ENCODE data around the gene SLC40A1.

The SLC40A1 gene

DNA sequence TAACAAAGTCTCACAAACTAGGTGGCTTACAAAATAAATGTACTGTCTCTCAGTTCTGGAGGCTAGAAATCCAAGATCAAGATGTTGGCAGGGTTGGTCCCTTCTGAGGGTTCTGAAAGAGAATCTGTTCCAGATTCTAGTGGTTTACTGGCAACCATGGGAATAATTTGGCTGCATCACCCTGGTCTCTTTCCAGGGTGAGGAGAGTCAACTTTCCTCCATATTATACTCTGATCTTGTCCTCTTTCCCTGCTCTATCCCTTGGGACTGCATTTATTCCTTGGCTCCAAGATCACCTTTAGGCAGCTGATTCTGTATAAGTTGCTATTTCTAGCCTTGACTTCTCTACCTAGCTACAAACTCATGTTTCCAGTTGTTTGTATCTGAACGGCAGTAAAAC lies 35.2 kb downstream of the SLC40A1 start:
- no peak for TF ChIP-seq ZNF274 (IDR thresholded peaks at IDR 0.05; ENCODE audit: low read depth, low read length)

GRCh38 chr2:189544318-189545042 lies 36.1 kb downstream of the SLC40A1 start:
- no peak overlapping the region for H3K4me3 ChIP-seq (ENCODE audit: low read length)
- TF ChIP-seq ZNF274 (IDR thresholded peaks at IDR 0.05; ENCODE audit: low read depth, low read length), result no peak

More for the DNA sequence above, 35.2 kb downstream of the SLC40A1 start:
- H3K4me3 ChIP-seq (ENCODE audit: low read length), result no peak overlapping the region

DNA sequence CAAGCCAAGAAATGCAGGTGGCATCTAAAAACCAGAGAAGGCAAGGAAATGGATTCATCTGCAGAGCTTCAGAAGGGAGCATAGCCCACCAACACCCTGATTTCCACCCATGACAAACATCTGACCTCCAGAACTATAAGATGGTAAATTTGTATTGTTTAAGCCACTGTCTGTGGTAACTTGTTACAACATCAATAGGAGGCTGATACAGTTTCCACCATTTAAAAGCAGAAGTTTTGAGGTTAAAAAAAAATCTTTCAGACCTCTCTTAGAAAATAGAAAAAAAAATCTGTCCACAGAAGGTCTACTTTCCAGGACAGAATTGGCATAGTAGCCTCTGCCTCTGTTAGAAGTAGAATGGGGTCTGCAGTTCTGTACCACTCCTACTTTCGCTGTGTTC lies 37.2 kb downstream of the SLC40A1 start:
- no peak for TF ChIP-seq ZNF274 (IDR thresholded peaks at IDR 0.05; ENCODE audit: low read depth, low read length)

GRCh38 chr2:189542145-189542882 lies 38.3 kb downstream of the SLC40A1 start:
- TF ChIP-seq ZNF274 (IDR thresholded peaks at IDR 0.05; ENCODE audit: low read depth, low read length), result no peak
- no peak overlapping the region for H3K4me3 ChIP-seq (ENCODE audit: low read length)

More for the DNA sequence above, 37.2 kb downstream of the SLC40A1 start:
- H3K4me3 ChIP-seq (ENCODE audit: low read length), result no peak overlapping the region

- no peak overlapping the region for H3K4me3 ChIP-seq (ENCODE audit: low read length)
- no peak for TF ChIP-seq ZNF274 (IDR thresholded peaks at IDR 0.05; ENCODE audit: low read depth, low read length)
Measured at GRCh38 chr2:189541591-189541990, 39.0 kb downstream of the SLC40A1 start.

DNA sequence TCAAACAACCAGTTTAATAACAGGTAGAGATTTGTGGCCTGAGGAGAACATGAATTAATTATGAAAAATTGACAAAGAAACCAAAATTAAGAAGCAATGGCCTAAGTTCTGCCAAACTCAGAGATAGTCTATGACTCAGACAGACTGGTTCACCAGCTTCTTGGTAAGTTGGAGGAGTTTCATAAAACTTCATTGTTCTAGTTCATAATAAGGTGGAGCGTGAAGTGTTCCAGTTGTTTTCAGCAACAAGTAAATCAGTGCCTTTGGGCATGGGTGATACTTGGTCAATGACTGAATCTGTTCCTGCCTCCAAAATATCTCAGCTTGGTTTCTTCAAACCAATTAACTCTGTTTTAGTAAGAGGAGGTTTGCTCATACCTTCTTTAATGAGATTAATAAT lies 40.0 kb downstream of the SLC40A1 start:
- no peak for TF ChIP-seq ZNF274 (IDR thresholded peaks at IDR 0.05; ENCODE audit: low read depth, low read length)
- H3K4me3 ChIP-seq (ENCODE audit: low read length), result no peak overlapping the region

GRCh38 chr2:189538402-189538801 lies 42.2 kb downstream of the SLC40A1 start:
- H3K4me3 ChIP-seq (ENCODE audit: low read length), result no peak overlapping the region
- TF ChIP-seq ZNF274 (IDR thresholded peaks at IDR 0.05; ENCODE audit: low read depth, low read length), result no peak

GRCh38 chr2:189536830-189537229 lies 43.8 kb downstream of the SLC40A1 start:
- no peak overlapping the region for H3K4me3 ChIP-seq (ENCODE audit: low read length)
- no peak for TF ChIP-seq ZNF274 (IDR thresholded peaks at IDR 0.05; ENCODE audit: low read depth, low read length)

- H3K4me3 ChIP-seq (ENCODE audit: low read length), result no peak overlapping the region
- no peak for TF ChIP-seq ZNF274 (IDR thresholded peaks at IDR 0.05; ENCODE audit: low read depth, low read length)
Measured at GRCh38 chr2:189534854-189535832, 45.4 kb downstream of the SLC40A1 start.

DNA sequence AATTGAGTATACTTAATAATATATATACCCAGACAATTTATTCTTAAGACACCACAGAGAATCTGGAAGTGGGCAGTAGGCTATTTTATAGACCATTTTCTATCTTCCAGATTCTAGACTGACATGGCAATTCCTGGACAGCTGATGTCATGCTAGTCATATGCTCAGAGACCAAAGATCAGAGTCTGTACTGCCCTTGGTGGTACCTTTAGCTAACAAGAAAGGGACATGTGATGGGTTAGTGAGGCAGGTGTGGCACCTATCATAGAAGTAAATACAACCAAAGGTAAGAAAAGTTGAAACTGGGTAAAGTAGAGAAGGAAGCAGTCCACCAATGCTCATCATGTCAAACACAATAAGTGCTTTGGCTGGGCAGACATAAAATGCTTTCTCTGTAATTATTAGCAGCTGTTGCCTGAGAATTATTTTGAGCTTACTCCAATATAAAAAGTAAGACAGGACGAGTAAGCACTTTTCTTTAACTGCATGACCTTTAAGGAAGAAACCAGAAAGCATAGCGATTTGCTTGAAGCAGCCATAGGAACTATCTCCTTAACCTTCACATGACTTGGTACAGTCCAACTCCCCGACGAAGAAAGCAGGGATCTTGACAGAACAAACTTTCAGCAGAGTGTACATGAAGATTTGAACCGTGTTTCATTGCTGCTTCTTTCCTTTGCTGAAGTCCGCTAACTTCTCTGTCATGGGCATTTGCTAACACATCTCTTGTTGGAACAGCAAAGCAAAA lies 47.1 kb downstream of the SLC40A1 start:
- H3K4me3 ChIP-seq (ENCODE audit: low read length), result no peak overlapping the region
- no peak for TF ChIP-seq ZNF274 (IDR thresholded peaks at IDR 0.05; ENCODE audit: low read depth, low read length)

- TF ChIP-seq ZNF274 (IDR thresholded peaks at IDR 0.05; ENCODE audit: low read depth, low read length), result no peak
- no peak overlapping the region for H3K4me3 ChIP-seq (ENCODE audit: low read length)
Measured at GRCh38 chr2:189530965-189531637, 49.5 kb downstream of the SLC40A1 start.

DNA sequence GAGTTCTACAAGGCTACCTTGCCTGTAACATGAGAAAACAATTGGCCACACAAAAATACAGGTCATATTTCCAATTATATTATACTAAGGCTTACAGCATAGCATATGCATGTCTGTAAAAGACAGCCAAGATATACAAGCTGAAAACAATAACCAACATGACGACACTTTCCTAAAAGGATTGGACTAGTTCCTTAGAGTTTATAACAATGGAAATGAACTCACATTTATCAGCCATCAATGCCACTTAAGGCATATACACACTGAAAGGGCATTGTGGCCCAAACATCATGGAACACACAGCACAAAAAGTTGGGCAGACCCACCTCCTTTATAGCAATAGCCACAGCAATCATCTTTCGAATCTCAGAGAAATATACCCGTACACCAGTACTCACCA lies 52.0 kb downstream of the SLC40A1 start:
- no peak for TF ChIP-seq ZNF274 (IDR thresholded peaks at IDR 0.05; ENCODE audit: low read depth, low read length)

More for the DNA sequence above, 52.0 kb downstream of the SLC40A1 start:
- H3K4me3 ChIP-seq (ENCODE audit: low read length), result no peak overlapping the region

Measured in GM08714 (cell line).